Activated naive CD8-positive, alpha-beta T cell treated with anti-CD3 and anti-CD28 coated beads, Interleukin-2, amount 50 U/mL, for 24 hours (primary cell): ENCODE data around the gene ABCA2.

Experiments used
- ATAC-seq: fragments of 150-1000 bp; cut with Tn5 transposase; one replicate; pipeline ENCODE4 v1.10.0; 2021
- DNase-seq: peaks from one replicate; pipeline ENCODE4 v3.0.0; 2021
- H3K27ac Mint-ChIP-seq: one replicate; pipeline ENCODE4 v1.8.0; 2021; ENCODE audit warnings: mild to moderate bottlenecking, mixed read lengths
- H3K27me3 Mint-ChIP-seq: one replicate; pipeline ENCODE4 v1.8.0; 2021; ENCODE audit warnings: mixed read lengths
- H3K36me3 Mint-ChIP-seq: one replicate; pipeline ENCODE4 v1.8.0; 2021; ENCODE audit warnings: low read depth, mixed read lengths
- H3K4me1 Mint-ChIP-seq: one replicate; pipeline ENCODE4 v1.8.0; 2021; ENCODE audit warnings: mixed read lengths
- H3K4me3 Mint-ChIP-seq: one replicate; pipeline ENCODE4 v1.8.0; 2021; ENCODE audit warnings: mild to moderate bottlenecking, moderate library complexity, mixed read lengths
- H3K9me3 Mint-ChIP-seq: one replicate; pipeline ENCODE4 v1.8.0; 2021; ENCODE audit warnings: mixed read lengths

Gene ABCA2

GRCh38 chr9:137031904-137032640, 4.0 kb upstream of the ABCA2 start, which contains the start of gene FUT7:
Gene FUT7, minus strand, starts transcription at chr9:137032088. Its CDS starts 97 bp downstream, at chr9:137031991.
- H3K36me3 Mint-ChIP-seq = no peaks in the 10 kb centered on the region
- no peak for ATAC-seq

GRCh38 chr9:137030538-137031527, 2.8 kb upstream of the ABCA2 start:
- DNase-seq (peak; percentile 58), ATAC-seq (no peak)
- Mint-ChIP-seq H3K36me3 (no peaks in the 10 kb centered on the region), H3K4me1 (peaks cover 51% of the 10 kb centered on the region), H3K4me3 (peak overlapping the region; percentile 42), H3K27ac (no peak overlapping the region), H3K27me3 (peaks cover 4% of the 10 kb centered on the region), H3K9me3 (no peaks in the 10 kb centered on the region)

More at GRCh38 chr9:137031904-137032640, 4.0 kb upstream of the ABCA2 start, which contains the start of gene FUT7:
- no peaks in the 10 kb centered on the region for H3K9me3 Mint-ChIP-seq
- peaks cover 4% of the 10 kb centered on the region for H3K27me3 Mint-ChIP-seq
- H3K27ac Mint-ChIP-seq = no peak within 1 kb of the TSS
- DNase-seq = no peak
- H3K4me3 Mint-ChIP-seq = peak within 1 kb of the TSS; percentile 30
- H3K4me1 Mint-ChIP-seq = peaks cover 51% of the 10 kb centered on the region

GRCh38 chr9:137030006-137030405, 2.0 kb upstream of the ABCA2 start:
- DNase-seq (no peak), ATAC-seq (no peak)
- Mint-ChIP-seq H3K27me3 (peaks cover 4% of the 10 kb centered on the region), H3K9me3 (no peaks in the 10 kb centered on the region), H3K4me1 (peaks cover 48% of the 10 kb centered on the region), H3K36me3 (no peaks in the 10 kb centered on the region), H3K4me3 (peak overlapping the region; percentile 51), H3K27ac (no peak overlapping the region)

GRCh38 chr9:137029058-137029936, 1.3 kb upstream of the ABCA2 start:
- H3K27ac Mint-ChIP-seq = no peak overlapping the region
- peaks cover 4% of the 10 kb centered on the region for H3K27me3 Mint-ChIP-seq
- H3K9me3 Mint-ChIP-seq = no peaks in the 10 kb centered on the region
- peaks cover 41% of the 10 kb centered on the region for H3K4me1 Mint-ChIP-seq
- no peaks in the 10 kb centered on the region for H3K36me3 Mint-ChIP-seq
- DNase-seq (peak; percentile 88), ATAC-seq (peak; percentile 41)
- H3K4me3 Mint-ChIP-seq = peak overlapping the region; percentile 66

- H3K27ac Mint-ChIP-seq = no peak overlapping the region
- peaks cover 4% of the 10 kb centered on the region for H3K27me3 Mint-ChIP-seq
- DNase-seq = peak; percentile 70
- H3K36me3 Mint-ChIP-seq = no peaks in the 10 kb centered on the region
- no peaks in the 10 kb centered on the region for H3K9me3 Mint-ChIP-seq
- peak overlapping the region; percentile 66 for H3K4me3 Mint-ChIP-seq
- peaks cover 37% of the 10 kb centered on the region for H3K4me1 Mint-ChIP-seq
- peak; percentile 50 for ATAC-seq
These were observed 423 bp upstream of the ABCA2 start for GRCh38 chr9:137028263-137029057.

- no peak for ATAC-seq
- DNase-seq = no peak
- Mint-ChIP-seq H3K9me3 (no peaks in the 10 kb centered on the region), H3K4me3 (no peak overlapping the region), H3K36me3 (no peaks in the 10 kb centered on the region), H3K4me1 (peaks cover 28% of the 10 kb centered on the region), H3K27ac (no peak overlapping the region), H3K27me3 (peaks cover 4% of the 10 kb centered on the region)
These were observed 1.2 kb downstream of the ABCA2 start for GRCh38 chr9:137026828-137027227.

- Mint-ChIP-seq H3K27ac (no peak overlapping the region), H3K4me3 (no peak overlapping the region), H3K4me1 (peaks cover 27% of the 10 kb centered on the region), H3K36me3 (no peaks in the 10 kb centered on the region), H3K9me3 (no peaks in the 10 kb centered on the region), H3K27me3 (peaks cover 4% of the 10 kb centered on the region)
- no peak for DNase-seq
- ATAC-seq = no peak
These were observed 1.7 kb downstream of the ABCA2 start for GRCh38 chr9:137026384-137026783.

- peaks cover 23% of the 10 kb centered on the region for H3K4me1 Mint-ChIP-seq
- H3K36me3 Mint-ChIP-seq = no peaks in the 10 kb centered on the region
- ATAC-seq (no peak), DNase-seq (no peak)
- H3K4me3 Mint-ChIP-seq = no peak overlapping the region
- peaks cover 4% of the 10 kb centered on the region for H3K27me3 Mint-ChIP-seq
- no peaks in the 10 kb centered on the region for H3K9me3 Mint-ChIP-seq
- H3K27ac Mint-ChIP-seq = no peak overlapping the region
These were observed 2.5 kb downstream of the ABCA2 start for GRCh38 chr9:137025517-137025966.

- ATAC-seq = no peak
- H3K27ac Mint-ChIP-seq = no peak overlapping the region
These were observed 4.5 kb downstream of the ABCA2 start for GRCh38 chr9:137023583-137023991.

GRCh38 chr9:137023157-137023556, 4.9 kb downstream of the ABCA2 start:
- Mint-ChIP-seq H3K27ac (no peak overlapping the region), H3K36me3 (no peaks in the 10 kb centered on the region), H3K27me3 (peaks cover 2% of the 10 kb centered on the region), H3K9me3 (no peaks in the 10 kb centered on the region), H3K4me1 (peaks cover 4% of the 10 kb centered on the region), H3K4me3 (no peak overlapping the region)
- DNase-seq = no peak
- no peak for ATAC-seq

More at GRCh38 chr9:137023583-137023991, 4.5 kb downstream of the ABCA2 start:
- DNase-seq = no peak
- H3K9me3 Mint-ChIP-seq = no peaks in the 10 kb centered on the region
- peaks cover 2% of the 10 kb centered on the region for H3K27me3 Mint-ChIP-seq
- no peak overlapping the region for H3K4me3 Mint-ChIP-seq
- peaks cover 4% of the 10 kb centered on the region for H3K4me1 Mint-ChIP-seq
- H3K36me3 Mint-ChIP-seq = no peaks in the 10 kb centered on the region

GRCh38 chr9:137022662-137023008, 5.4 kb downstream of the ABCA2 start:
- H3K27ac Mint-ChIP-seq = no peak overlapping the region
- H3K4me1 Mint-ChIP-seq = peaks cover 4% of the 10 kb centered on the region
- H3K9me3 Mint-ChIP-seq = no peaks in the 10 kb centered on the region

GRCh38 chr9:137021979-137022661, 5.9 kb downstream of the ABCA2 start:
- H3K36me3 Mint-ChIP-seq = no peaks in the 10 kb centered on the region
- DNase-seq (peak; percentile 80), ATAC-seq (peak; percentile 59)
- H3K27me3 Mint-ChIP-seq = no peaks in the 10 kb centered on the region
- no peak overlapping the region for H3K4me3 Mint-ChIP-seq
- peaks cover 2% of the 10 kb centered on the region for H3K4me1 Mint-ChIP-seq
- no peak overlapping the region for H3K27ac Mint-ChIP-seq
- H3K9me3 Mint-ChIP-seq = no peaks in the 10 kb centered on the region

More at GRCh38 chr9:137022662-137023008, 5.4 kb downstream of the ABCA2 start:
- DNase-seq = no peak
- no peak overlapping the region for H3K4me3 Mint-ChIP-seq
- no peak for ATAC-seq
- no peaks in the 10 kb centered on the region for H3K36me3 Mint-ChIP-seq
- peaks cover 2% of the 10 kb centered on the region for H3K27me3 Mint-ChIP-seq

- no peak overlapping the region for H3K4me3 Mint-ChIP-seq
- no peaks in the 10 kb centered on the region for H3K9me3 Mint-ChIP-seq
- ATAC-seq (no peak), DNase-seq (no peak)
- peaks cover 2% of the 10 kb centered on the region for H3K4me1 Mint-ChIP-seq
- no peaks in the 10 kb centered on the region for H3K27me3 Mint-ChIP-seq
- no peak overlapping the region for H3K27ac Mint-ChIP-seq
- H3K36me3 Mint-ChIP-seq = no peaks in the 10 kb centered on the region
These were observed 6.5 kb downstream of the ABCA2 start for GRCh38 chr9:137021568-137021978.
